ENCODE measurements around the gene TSHZ2.

TSHZ2 gene

DNA sequence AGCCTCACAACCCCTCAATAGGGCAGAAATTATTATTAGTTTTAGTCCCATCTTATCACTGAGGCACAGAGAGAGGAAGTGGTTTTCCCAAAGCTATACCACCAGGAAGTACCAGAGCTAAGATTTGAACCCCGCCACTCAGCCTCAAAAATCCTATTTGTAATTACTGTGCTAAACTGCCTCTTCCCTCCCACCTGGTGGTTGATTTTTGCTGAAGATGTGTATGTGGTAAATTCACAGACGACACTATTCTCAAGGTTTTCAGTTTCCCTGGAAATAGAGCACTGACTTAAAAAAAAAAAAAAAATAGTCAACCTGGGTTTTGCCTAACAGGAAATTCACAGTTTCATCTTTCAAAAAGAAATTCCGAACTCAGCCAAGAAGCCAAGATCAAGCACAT lies 57.9 kb downstream of the TSHZ2 start:
- no peak for DNase-seq

DNA sequence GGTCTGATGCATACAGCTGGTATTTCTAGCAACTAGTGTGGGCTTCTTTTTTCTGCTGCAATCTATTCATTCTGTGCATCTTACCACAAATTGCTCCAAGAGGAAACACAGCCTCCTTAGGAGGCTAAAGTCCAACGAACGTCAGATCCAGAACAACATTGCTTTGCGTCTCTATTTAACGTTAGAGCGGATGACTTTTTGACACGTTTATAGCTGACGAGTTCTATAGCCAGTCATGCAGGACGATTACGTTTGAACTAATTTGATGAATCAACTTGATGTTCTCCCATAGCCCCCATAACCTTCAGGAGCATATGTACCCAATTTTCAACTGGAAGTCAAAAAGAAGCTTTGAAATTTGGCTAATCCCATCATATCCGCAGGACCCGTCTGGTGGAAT lies 59.9 kb downstream of the TSHZ2 start:
- DNase-seq, result no peak

- no peak for DNase-seq
Measured at GRCh38 chr20:53032478-53032932, 60.3 kb downstream of the TSHZ2 start.

DNA sequence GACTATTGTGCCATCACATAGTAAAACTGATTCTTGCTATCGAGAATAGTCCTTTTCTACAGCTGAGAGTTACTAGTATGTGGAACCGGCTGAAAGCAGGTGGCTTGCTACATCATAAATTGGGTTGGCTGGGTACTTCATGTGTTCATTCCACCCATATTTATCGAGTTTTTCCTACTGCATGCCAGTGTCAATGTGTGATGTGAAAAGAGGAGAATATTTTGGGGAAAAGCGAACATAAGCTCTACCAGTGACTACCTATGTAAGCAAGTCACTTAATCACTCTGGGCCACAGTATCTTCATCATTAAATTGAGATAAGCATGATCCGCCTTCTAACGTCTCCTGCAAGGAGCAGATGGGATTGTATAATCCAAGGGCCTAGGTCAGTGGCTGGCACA lies 61.0 kb downstream of the TSHZ2 start:
- DNase-seq, result no peak

DNA sequence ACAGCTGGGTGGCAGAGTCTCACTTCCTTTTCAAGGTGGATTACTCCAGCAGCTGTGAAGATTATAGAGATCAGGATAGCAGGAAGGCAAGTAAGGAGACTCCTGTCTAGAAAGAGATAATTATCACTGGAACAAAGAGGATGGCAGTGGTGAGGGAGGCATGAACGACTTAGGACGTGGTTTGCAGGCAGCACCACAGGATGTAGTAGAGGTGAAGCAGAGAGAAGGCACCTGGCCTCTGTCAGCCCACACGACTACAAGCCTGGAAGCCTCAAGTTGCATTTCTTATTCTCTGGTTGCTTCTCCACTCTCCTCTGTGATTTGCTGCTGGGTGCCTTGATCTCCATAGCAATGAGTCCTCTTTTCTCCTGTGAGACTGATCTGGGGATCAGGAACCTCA lies 62.7 kb downstream of the TSHZ2 start:
- no peak for DNase-seq

GRCh38 chr20:53036992-53037391 lies 64.8 kb downstream of the TSHZ2 start:
- DNase-seq, result no peak

DNA sequence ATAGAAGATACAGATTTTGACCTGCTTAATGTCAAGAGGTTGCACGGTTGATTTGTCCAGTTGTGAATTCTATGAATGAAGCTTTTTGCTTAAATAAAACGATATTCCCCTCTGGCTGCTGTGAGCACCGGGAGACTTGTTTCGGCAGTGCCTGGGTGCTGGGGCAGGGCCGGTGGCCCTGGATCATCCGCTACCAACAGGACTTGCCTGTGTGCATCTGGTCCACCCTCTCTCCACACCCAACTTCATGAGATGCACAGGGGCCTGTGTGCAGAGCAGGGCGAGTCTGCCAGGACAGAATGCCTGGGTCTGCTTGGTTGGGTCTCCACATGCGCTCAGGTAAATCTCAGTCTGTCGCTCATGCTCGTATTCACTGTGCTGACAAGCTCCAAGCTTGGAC lies 65.5 kb downstream of the TSHZ2 start:
- DNase-seq, result no peak

- DNase-seq, result no peak
Measured at GRCh38 chr20:53038299-53038698, 66.1 kb downstream of the TSHZ2 start.

- DNase-seq, result no peak
Measured at GRCh38 chr20:53040693-53041589, 68.8 kb downstream of the TSHZ2 start.

GRCh38 chr20:53042521-53042920 lies 70.4 kb downstream of the TSHZ2 start:
- no peak for DNase-seq

DNA sequence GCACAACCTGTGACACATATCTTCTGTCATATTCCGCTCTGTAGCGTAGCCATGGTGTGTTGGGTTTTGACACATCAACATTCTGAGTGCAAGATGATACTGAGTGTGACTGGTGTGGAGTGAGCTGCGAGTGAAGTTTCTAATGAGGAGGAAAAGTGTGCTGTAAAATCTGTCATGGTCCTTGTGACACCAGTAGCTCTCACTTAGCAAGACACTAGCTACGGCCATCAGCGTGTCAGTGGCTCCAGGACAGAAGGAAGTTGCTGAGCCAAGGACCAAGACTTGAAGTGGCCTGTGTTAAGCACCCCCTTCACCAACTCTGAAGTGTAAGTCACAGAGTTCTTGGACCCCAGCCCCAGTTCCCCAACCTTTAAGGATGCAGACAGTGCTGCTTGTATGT lies 72.1 kb downstream of the TSHZ2 start:
- no peak for DNase-seq

DNA sequence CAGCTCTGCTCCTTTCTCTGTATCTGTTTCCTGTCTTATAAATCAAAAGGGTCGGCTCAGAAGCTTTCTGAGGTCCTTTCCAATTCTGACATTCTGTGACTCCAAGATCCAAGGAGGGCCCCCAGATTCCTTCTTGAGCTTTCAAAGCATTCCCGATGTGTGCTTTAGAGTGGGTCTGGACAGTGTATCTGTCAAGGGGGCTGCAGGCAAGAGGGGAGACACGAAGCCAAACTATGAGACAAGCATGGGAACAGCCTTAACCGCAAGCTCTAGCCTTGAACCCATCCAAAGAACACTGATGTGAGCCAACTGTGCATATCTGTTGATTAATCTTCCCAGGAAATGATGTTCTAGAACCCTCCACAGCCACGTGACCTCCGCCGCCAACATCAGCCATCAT lies 73.8 kb downstream of the TSHZ2 start:
- no peak for DNase-seq

GRCh38 chr20:53047203-53047602 lies 75.0 kb downstream of the TSHZ2 start:
- DNase-seq, result no peak

- no peak for DNase-seq
Measured at GRCh38 chr20:53048387-53048786, 76.2 kb downstream of the TSHZ2 start.

GRCh38 chr20:53050338-53050737 lies 78.2 kb downstream of the TSHZ2 start:
- no peak for DNase-seq

GRCh38 chr20:53052380-53052779 lies 80.2 kb downstream of the TSHZ2 start:
- DNase-seq, result no peak

DNA sequence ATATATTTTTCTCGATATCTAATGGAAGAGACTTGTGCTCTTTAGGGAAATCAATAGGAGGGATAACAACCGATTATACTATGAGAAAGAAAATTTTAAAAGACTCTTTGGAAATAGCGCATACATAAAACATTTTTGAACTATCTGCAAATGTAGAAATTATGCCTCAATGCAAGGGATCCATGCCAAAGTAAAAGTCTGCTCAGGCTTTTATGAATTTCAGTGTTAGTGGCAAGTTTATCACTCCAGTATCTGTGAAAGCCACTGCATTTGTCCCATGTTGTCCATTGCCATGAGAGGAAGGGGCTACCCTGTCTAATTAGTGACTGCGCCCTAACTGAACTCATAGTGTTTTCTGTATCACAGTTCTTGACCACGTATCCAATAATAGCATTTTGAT lies 81.4 kb downstream of the TSHZ2 start:
- no peak for DNase-seq

DNA sequence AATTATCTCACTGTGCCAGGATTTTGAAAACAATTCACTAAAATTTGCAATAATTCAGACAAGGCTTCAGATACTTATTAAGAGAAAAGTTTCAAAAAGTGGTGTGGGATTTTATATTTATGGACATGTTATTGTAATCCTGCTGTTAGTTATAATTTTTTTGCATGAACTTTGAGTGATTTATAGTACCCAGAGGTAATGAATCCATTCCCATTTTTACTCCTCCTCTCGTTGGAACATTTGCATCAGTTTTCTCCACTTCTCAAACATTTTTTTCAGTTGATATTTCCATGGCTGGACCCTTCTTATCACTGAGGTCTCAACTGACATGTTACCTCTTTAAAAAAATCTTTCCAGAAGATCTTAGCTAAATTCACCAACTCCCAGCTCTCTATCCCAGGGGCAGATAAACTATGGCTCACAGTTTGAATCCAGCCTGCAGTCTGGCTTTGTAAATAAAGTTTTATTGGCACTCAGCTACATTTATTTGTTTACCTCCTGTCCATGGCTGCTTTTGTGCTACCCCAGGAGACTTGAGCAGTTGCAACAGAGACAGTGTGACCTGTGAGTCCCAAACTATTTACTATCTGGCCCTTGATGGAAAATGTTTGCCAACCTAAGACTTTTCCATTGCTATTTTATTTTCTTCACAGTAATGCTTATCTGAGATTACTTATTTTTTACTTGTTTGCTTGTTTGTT lies 83.4 kb downstream of the TSHZ2 start:
- no peak for DNase-seq

GRCh38 chr20:53057579-53057978 lies 85.4 kb downstream of the TSHZ2 start:
- no peak for DNase-seq

GRCh38 chr20:53059848-53060247 lies 87.7 kb downstream of the TSHZ2 start:
- DNase-seq, result no peak

GRCh38 chr20:53061192-53062108 lies 89.3 kb downstream of the TSHZ2 start:
- DNase-seq, result no peak

GRCh38 chr20:53064935-53065334 lies 92.8 kb downstream of the TSHZ2 start:
- DNase-seq, result no peak

DNA sequence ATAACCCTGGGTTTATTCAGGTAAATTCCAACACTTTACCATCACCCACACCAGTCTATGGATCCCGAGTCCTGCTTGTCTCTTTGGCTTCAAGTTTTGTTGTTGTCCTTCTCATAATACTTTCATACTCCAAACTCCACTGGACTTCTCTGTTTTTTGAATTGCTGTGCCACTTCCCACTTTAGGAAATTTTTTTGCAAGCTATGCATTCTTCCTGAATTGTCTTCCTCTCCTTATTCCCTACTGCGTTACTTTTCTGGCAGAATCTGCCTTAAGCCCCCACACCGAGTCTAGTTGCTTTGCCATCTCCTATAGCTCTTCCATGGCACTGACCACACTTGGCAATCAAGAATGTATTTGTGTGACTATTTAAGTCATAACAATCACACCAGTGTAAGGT lies 96.1 kb downstream of the TSHZ2 start:
- no peak for DNase-seq

Measured in hematopoietic multipotent progenitor cell treated with erythropoietin and hydrocortisone succinate and interleukin-3 and kit ligand, for 8 days (in vitro differentiated cells).